Activated naive CD8-positive, alpha-beta T cell treated with anti-CD3 and anti-CD28 coated beads, Interleukin-2, amount 50 U/mL, for 24 hours (primary cell): ENCODE data around the gene TMEM178B.
"Not testable (repeated sequence)": the region's sequence is repeated elsewhere in the genome, so short reads cannot be mapped to it uniquely, and the experiment has no call there.

Experiments used
- ATAC-seq: fragments of 150-1000 bp; cut with Tn5 transposase; one replicate; pipeline ENCODE4 v1.10.0; 2021
- DNase-seq: peaks from one replicate; pipeline ENCODE4 v3.0.0; 2021
- H3K27ac Mint-ChIP-seq: one replicate; pipeline ENCODE4 v1.8.0; 2021; ENCODE audit warnings: mild to moderate bottlenecking, mixed read lengths
- H3K27me3 Mint-ChIP-seq: one replicate; pipeline ENCODE4 v1.8.0; 2021; ENCODE audit warnings: mixed read lengths
- H3K36me3 Mint-ChIP-seq: one replicate; pipeline ENCODE4 v1.8.0; 2021; ENCODE audit warnings: low read depth, mixed read lengths
- H3K4me1 Mint-ChIP-seq: one replicate; pipeline ENCODE4 v1.8.0; 2021; ENCODE audit warnings: mixed read lengths
- H3K4me3 Mint-ChIP-seq: one replicate; pipeline ENCODE4 v1.8.0; 2021; ENCODE audit warnings: mild to moderate bottlenecking, moderate library complexity, mixed read lengths
- H3K9me3 Mint-ChIP-seq: one replicate; pipeline ENCODE4 v1.8.0; 2021; ENCODE audit warnings: mixed read lengths

The TMEM178B gene

GRCh38 chr7:141057788-141058187 lies 16.1 kb upstream of the TMEM178B start:
- H3K36me3 Mint-ChIP-seq, result no peaks in the 10 kb centered on the region
- no peak for DNase-seq
- no peak for ATAC-seq
- H3K4me3 Mint-ChIP-seq, result no peak overlapping the region
- H3K27me3 Mint-ChIP-seq, result peaks cover 6% of the 10 kb centered on the region
- no peak overlapping the region for H3K27ac Mint-ChIP-seq
- H3K4me1 Mint-ChIP-seq, result peaks cover 15% of the 10 kb centered on the region
- H3K9me3 Mint-ChIP-seq, result peaks cover 6% of the 10 kb centered on the region

DNA sequence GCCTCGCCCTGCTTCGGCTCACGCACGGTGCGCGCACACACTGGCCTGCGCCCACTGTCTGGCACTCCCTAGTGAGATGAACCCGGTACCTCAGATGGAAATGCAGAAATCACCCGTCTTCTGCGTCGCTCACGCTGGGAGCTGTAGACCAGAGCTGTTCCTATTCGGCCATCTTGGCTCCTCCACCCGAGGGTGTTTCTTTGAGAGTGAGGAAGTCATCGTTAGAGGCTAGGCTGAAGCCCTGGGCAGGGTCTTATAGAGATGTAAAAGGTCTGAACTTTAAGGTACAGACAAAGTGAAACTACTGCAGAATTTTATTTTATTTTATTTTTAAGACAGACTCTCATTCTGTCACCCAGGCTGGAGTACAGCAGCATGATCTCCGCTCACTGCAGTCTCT lies 6.0 kb upstream of the TMEM178B start:
- peaks cover 46% of the 10 kb centered on the region for H3K27me3 Mint-ChIP-seq
- H3K36me3 Mint-ChIP-seq, H3K4me3 Mint-ChIP-seq, ATAC-seq, H3K9me3 Mint-ChIP-seq, DNase-seq, H3K27ac Mint-ChIP-seq: not testable (repeated sequence)
- peaks cover 16% of the 10 kb centered on the region for H3K4me1 Mint-ChIP-seq

- H3K9me3 Mint-ChIP-seq, result no peaks in the 10 kb centered on the region
- peak overlapping the region; percentile 66 for H3K4me3 Mint-ChIP-seq
- peak; percentile 62 for DNase-seq
- peaks cover 20% of the 10 kb centered on the region for H3K4me1 Mint-ChIP-seq
- no peaks in the 10 kb centered on the region for H3K36me3 Mint-ChIP-seq
- H3K27me3 Mint-ChIP-seq, result peaks cover 52% of the 10 kb centered on the region
- ATAC-seq, result no peak
- H3K27ac Mint-ChIP-seq, result no peak overlapping the region
Observed at GRCh38 chr7:141071260-141071854, 2.5 kb upstream of the TMEM178B start.

- DNase-seq (no peak), ATAC-seq (no peak)
- peak overlapping the region; percentile 66 for H3K4me3 Mint-ChIP-seq
- no peak overlapping the region for H3K27ac Mint-ChIP-seq
- H3K4me1 Mint-ChIP-seq, result peaks cover 20% of the 10 kb centered on the region
- H3K36me3 Mint-ChIP-seq, result no peaks in the 10 kb centered on the region
- no peaks in the 10 kb centered on the region for H3K9me3 Mint-ChIP-seq
- peaks cover 52% of the 10 kb centered on the region for H3K27me3 Mint-ChIP-seq
Observed at GRCh38 chr7:141071855-141072547, 1.9 kb upstream of the TMEM178B start.

- Mint-ChIP-seq H3K4me1 (peaks cover 20% of the 10 kb centered on the region), H3K27me3 (peaks cover 52% of the 10 kb centered on the region), H3K27ac (no peak overlapping the region), H3K9me3 (no peaks in the 10 kb centered on the region), H3K4me3 (peak overlapping the region; percentile 68), H3K36me3 (no peaks in the 10 kb centered on the region)
- peak; percentile 27 for DNase-seq
- ATAC-seq, result peak; percentile 38
Observed at GRCh38 chr7:141072548-141073172, 1.2 kb upstream of the TMEM178B start.

DNA sequence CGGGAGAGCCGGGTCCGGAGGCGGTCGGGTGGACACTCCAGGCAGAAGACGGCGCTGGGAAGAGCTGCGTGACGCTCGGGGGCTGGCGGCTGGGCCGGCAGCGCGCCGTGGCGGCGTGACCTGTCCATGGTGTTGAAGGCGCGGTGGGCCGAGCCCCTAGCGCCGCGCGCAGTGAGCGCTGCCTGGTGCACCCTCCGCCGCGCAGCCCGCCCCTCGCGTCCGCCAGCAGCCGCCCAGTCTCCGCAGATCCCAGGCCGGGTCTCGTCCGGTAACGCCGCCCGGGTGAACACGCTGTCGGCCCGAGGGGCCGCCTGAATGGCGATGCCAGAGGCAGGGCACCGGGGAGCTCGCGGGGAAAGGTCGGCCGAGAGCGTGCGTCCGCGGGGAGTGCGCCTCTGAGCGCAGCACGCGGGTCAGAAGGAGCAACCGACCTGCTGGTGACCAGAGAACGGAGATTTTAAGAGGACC lies 657 bp upstream of the TMEM178B start:
- H3K36me3 Mint-ChIP-seq, result no peaks in the 10 kb centered on the region
- H3K9me3 Mint-ChIP-seq, result no peaks in the 10 kb centered on the region
- H3K27ac Mint-ChIP-seq, result no peak overlapping the region
- ATAC-seq (peak; percentile 65), DNase-seq (peak; percentile 33)
- H3K27me3 Mint-ChIP-seq, result peaks cover 48% of the 10 kb centered on the region
- H3K4me1 Mint-ChIP-seq, result peaks cover 20% of the 10 kb centered on the region
- peak overlapping the region; percentile 68 for H3K4me3 Mint-ChIP-seq

DNA sequence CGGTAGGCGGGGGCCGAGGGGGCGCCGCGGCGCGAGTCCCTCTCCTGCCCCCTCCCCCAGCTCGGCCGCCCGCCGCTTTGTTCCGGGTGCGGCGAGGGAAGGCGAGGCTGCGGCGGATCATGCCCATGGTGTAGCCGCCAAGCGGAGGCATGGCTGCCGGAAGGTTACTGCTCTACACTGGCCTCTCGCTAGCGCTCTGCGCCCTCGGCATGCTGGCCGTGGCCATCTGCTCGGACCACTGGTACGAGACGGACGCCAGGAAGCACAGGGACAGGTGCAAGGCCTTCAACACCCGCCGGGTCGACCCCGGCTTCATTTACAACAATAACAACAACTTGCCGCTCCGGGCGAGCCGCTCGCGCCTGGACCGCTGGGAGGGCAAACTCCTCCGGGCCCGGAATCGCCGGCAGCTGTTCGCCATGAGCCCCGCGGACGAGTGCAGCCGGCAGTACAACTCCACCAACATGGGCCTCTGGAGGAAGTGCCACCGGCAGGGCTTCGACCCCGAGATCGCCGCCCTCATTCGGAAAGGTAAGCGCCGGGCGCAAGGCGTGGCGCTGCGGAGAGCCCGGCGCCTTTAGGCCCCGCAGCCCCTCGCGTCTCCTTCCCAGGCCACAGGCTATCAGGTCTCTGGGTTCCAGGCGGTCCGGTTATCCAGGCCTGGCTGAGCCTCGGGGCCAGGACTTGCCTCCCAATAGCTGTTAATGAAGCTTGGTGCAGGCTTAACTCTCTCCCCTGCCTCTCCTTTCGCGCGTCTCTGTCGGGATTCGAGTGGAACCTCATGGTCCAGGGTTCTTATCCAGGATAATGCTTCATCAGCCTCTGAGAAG lies 513 bp downstream of the TMEM178B start:
- Mint-ChIP-seq H3K4me1 (peaks cover 20% of the 10 kb centered on the region), H3K36me3 (no peaks in the 10 kb centered on the region), H3K27ac (no peak overlapping the region), H3K27me3 (peaks cover 41% of the 10 kb centered on the region), H3K4me3 (peak overlapping the region; percentile 64), H3K9me3 (no peaks in the 10 kb centered on the region)
- ATAC-seq (peak; percentile 29), DNase-seq (peak; percentile 9)

- Mint-ChIP-seq H3K27ac (no peak overlapping the region), H3K9me3 (no peaks in the 10 kb centered on the region), H3K4me3 (peak overlapping the region; percentile 64), H3K27me3 (peaks cover 38% of the 10 kb centered on the region), H3K36me3 (no peaks in the 10 kb centered on the region), H3K4me1 (peaks cover 20% of the 10 kb centered on the region)
- ATAC-seq (no peak), DNase-seq (no peak)
Observed at GRCh38 chr7:141074997-141075396, 1.1 kb downstream of the TMEM178B start.

DNA sequence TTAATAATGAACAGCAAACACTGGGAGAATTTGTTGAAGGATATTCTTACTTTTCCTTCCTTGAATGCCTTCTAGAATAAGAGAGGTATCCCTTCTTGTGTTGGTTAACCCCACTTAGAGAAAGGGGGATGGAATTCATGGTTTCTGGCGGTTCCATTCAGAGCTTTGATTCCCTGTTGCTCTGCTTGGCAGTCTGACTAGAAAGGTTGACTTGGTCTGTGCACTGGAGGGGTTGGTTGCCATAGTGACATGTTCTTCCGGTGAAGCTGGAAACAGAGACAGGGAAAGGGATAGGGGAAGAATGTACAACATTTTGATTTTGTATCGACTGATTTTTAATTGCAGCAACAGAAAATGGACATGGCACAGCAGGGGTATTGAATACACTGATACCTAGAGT lies 2.5 kb downstream of the TMEM178B start:
- H3K4me3 Mint-ChIP-seq, result no peak overlapping the region
- H3K4me1 Mint-ChIP-seq, result peaks cover 15% of the 10 kb centered on the region
- H3K36me3 Mint-ChIP-seq, result no peaks in the 10 kb centered on the region
- no peak overlapping the region for H3K27ac Mint-ChIP-seq
- H3K9me3 Mint-ChIP-seq, result no peaks in the 10 kb centered on the region
- peaks cover 27% of the 10 kb centered on the region for H3K27me3 Mint-ChIP-seq
- no peak for ATAC-seq
- DNase-seq, result no peak

DNA sequence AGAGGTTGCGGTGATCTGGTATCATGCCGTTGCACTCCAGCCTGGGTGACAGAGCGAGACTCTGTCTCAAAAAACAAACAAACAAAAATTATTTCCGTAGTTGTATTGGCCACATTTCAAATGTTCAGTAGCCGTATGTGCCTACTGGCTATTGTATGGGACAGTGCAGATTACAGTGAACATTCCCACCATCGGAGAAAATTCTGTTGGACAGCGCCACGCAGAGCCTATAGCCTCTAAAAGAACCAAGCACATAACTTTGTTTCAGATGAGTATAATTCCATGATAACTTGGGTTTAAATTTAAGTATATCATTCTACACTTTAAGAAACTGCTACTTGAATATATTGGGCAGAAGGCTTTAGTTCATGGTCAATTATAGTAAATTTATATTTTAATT lies 5.4 kb downstream of the TMEM178B start:
- Mint-ChIP-seq H3K9me3 (no peaks in the 10 kb centered on the region), H3K4me3 (no peak overlapping the region), H3K4me1 (peaks cover 2% of the 10 kb centered on the region), H3K27ac (no peak overlapping the region), H3K36me3 (no peaks in the 10 kb centered on the region), H3K27me3 (peaks cover 15% of the 10 kb centered on the region)
- ATAC-seq (no peak), DNase-seq (no peak)

- not testable (repeated sequence) for H3K36me3 Mint-ChIP-seq, ATAC-seq, H3K4me1 Mint-ChIP-seq, H3K9me3 Mint-ChIP-seq, H3K4me3 Mint-ChIP-seq, DNase-seq, H3K27ac Mint-ChIP-seq
- peaks cover 17% of the 10 kb centered on the region for H3K27me3 Mint-ChIP-seq
Observed at GRCh38 chr7:141089490-141089889, 15.6 kb downstream of the TMEM178B start.

DNA sequence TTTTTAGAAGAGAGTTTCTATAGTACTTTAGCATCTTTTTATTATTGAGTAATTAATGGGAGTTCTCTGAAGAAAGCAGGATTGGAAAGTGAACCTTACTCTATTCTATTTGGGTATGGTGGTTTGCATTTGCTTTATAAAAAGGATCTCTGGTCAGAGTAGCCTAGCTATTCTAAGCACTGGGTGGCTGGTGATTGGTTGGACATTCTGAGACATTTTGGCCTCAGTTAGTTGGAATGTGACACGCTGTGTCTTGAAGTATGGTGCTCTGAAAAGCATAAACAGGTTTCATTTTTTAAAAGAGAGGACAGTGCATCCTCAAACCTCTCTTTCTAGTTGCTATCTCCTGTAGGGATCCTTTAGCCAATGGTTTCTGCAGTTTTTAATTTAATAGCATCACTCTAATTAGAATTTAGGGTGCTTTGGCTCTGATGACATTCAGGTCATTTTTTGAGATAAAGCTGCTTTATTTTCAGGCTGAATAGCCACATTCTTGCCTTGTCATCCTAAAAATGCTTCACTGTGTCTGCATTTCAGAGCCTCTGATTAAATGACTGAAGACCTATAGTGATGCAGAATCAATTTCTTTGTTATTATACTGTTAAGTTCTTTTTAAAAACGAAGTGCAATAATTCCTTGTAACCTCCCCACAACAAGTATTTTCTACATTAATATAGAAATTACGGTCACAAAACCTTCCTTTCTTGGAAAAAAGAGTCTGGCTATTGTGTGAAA lies 20.6 kb downstream of the TMEM178B start:
- H3K27me3 Mint-ChIP-seq, result peaks cover 4% of the 10 kb centered on the region
- no peaks in the 10 kb centered on the region for H3K36me3 Mint-ChIP-seq
- DNase-seq (no peak), ATAC-seq (no peak)
- no peak overlapping the region for H3K27ac Mint-ChIP-seq
- no peaks in the 10 kb centered on the region for H3K9me3 Mint-ChIP-seq
- no peaks in the 10 kb centered on the region for H3K4me1 Mint-ChIP-seq
- H3K4me3 Mint-ChIP-seq, result no peak overlapping the region

DNA sequence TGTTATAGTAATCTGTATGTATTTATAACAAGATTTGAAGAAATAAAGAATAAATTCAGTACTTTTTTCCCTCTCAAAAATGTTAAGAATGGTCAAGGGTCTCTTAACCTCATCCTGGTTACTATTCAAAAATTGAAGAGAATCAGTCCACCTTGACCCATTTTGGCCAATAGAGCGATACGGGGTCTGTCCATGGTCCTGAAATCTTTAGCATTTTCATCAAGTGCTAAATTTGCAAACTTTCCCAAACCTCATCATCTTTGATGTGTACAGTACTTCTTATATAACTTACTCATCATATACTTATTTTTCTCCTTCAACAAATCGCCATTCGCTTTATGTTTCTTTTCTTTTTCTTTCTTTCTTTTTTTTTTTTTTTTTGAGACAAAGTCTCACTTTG lies 23.6 kb downstream of the TMEM178B start:
- Mint-ChIP-seq H3K9me3 (no peaks in the 10 kb centered on the region), H3K4me1 (no peaks in the 10 kb centered on the region), H3K27me3 (peaks cover 4% of the 10 kb centered on the region), H3K27ac (no peak overlapping the region), H3K4me3 (no peak overlapping the region), H3K36me3 (no peaks in the 10 kb centered on the region)
- ATAC-seq (no peak), DNase-seq (no peak)

GRCh38 chr7:141102436-141102835 lies 28.6 kb downstream of the TMEM178B start:
- Mint-ChIP-seq H3K27ac (no peak overlapping the region), H3K4me1 (no peaks in the 10 kb centered on the region), H3K36me3 (no peaks in the 10 kb centered on the region), H3K27me3 (peaks cover 10% of the 10 kb centered on the region), H3K9me3 (no peaks in the 10 kb centered on the region), H3K4me3 (no peak overlapping the region)
- DNase-seq (no peak), ATAC-seq (no peak)
